Stimulated activated naive CD8-positive, alpha-beta T cell treated with anti-CD3 and anti-CD28 coated beads, Interleukin-15, Interleukin-2, amounts not matched to agents 100 U/mL and 50 U/mL, for 24 hours (primary cell): ENCODE measurements around the gene CCDC90B.
"Not testable (repeated sequence)": the region's sequence is repeated elsewhere in the genome, so short reads cannot be mapped to it uniquely, and the experiment has no call there.

Experiments used
- ATAC-seq: fragments of 150-1000 bp; cut with Tn5 transposase; one replicate; pipeline ENCODE4 v1.10.0; 2021
- DNase-seq: peaks from one replicate; pipeline ENCODE4 v3.0.0; 2021

CCDC90B gene

DNA sequence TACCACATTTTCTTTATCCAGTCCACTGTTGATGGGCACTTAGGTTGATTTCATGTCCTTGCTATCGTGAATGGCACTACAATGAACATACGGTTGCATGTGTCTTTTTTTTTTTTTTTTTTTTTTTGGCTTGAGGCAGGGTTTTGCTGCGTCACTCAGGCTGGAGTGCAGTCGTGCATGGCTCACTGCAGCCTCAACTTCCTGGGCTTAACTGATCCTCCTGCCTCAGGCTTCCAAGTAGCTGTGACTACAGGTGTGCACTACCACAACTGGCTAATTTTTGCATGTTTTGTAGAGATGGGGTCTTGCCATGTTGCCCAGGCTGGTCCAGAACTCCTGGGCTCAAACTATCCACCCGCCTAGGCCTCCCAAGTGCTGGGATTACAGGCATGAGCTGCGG, 1.5 kb upstream of the CCDC90B start:
- no peak for ATAC-seq
- DNase-seq, result no peak

- DNase-seq, result no peak
- ATAC-seq, result peak; percentile 44
These were observed 906 bp downstream of the CCDC90B start for GRCh38 chr11:83285151-83285770.

DNA sequence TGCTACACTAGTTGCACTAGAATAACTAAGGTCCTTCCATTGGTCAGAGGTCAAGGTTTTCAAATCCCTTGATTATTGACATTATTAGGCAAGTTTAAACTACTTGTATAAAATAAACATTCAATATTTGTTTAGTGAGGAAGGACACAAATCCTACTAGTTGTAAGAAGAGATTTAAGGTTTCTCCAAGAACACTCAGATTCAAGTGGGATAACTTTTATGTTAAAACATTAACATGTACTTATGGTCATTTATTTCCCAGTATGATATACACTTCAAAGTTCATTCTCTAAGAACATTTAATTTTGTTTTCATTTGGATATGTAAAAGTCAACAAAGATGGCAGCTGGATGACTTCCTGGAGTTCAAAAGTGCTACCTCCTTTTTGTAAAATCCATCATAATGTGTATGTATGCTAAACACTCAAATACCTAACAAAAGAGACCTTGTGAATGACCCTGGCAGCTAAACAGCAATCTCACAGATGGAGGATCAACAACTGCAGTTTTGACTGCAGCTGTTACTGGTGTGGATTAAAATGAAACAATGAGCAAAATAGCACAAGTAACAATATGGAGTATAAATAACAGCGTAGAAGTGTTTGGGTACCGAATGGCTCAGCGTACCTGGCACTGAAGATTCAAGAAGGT, 1.5 kb downstream of the CCDC90B start:
- no peak for ATAC-seq
- DNase-seq, result no peak

DNA sequence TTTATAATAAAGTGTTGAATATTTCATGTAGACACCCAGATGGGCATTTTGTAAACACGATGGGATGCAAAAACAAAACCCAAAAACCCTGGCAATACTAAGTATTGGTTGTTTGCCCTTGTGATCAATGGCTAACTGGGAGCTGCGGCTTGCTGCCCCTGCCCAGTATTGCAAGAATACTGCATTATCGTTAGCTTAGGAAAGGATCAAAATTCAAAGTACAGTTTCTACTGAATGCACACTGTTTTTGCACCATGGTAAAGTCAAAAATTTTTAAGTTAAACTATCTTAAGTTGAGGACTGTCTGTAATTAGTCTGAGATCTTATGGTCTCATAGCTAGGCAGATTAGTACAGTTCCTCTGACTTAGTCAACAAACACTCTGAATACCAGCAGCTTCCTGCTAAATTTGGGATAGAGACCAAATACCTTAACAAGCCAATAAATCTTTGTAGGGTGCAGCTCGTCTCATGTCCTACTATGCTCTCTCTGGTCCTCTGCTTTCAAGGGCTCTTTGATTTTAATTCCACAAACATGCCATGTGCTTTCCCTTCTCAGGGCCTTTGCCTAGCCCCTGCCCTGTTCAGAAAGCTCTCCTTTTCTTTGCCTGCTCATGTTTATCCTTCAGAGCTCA, 4.0 kb downstream of the CCDC90B start:
- no peak for DNase-seq
- ATAC-seq, result no peak

GRCh38 chr11:83280256-83280655, 5.9 kb downstream of the CCDC90B start:
- no peak for ATAC-seq
- no peak for DNase-seq

DNA sequence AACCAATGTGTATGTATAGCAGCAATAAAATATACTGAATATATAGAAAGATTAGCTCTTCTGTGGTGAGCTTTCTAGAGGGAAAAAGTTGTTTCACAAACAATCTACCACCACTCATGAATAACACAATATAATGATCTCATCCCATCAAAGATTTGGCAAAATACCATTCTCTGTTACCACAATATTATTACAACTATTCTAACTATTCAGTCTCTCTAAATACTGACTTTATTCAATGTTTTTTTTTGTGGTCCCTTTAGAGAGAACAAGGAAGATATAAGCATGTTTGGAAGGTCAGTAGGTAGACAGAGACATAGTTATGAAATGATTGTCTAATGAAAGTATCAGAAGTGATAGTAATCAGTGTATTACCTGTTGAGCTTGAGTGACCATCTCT, 7.8 kb downstream of the CCDC90B start:
- no peak for DNase-seq
- no peak for ATAC-seq

DNA sequence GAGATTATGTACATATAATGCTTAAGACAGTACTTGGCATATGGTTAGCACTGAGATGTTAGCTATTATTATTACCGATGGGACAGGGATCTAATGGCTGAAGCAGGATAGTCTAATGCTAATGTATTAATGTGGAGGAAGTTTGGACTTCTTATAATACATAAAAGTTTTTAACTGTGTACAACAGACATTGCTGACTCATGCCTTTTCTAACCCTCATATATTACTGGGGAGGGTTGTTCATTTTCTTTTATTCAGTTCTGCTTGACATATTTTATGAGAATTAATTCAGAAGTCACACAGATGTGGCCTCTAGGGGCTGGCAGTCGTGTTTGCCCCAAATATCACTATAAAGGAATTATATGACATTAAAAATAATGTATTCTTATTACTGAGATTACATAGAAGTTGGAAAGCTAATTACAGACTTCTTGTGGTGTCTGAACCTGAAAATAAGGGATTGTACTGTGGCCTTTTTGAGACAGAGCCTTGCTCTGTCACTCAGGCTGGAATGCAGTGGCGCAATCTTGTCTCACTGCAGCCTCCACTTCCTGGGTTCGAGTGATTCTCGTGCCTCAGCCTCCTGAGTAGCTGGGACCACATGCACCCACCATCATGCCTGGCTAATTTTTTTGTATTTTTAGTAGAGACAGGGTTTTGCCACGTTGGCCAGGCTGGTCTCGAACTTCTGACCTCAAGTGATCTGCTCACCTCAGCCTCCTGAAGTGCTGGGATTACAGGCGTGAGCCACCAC, 10.1 kb downstream of the CCDC90B start:
- DNase-seq (no peak), ATAC-seq (no peak)

DNA sequence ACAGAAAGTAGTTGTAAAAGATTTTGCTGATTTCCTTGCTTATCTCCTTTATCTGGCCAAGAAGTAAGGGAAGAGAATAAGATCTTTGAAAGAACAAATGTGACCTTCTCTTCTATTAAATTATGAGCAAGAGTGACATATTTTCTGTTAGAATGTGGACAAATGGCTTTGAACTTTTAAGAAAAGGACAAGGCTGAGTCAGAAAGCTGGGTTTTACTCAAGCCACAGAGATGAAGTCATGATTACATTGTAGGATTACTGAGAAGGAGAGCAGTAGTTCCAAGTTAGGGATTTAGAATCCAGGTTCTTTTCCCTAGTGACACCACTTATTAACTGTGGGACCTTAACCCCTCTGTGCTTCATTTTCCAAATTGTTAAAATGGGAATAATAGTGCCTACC, 13.5 kb downstream of the CCDC90B start:
- peak; percentile 36 for ATAC-seq
- DNase-seq, result no peak

- ATAC-seq, DNase-seq: not testable (repeated sequence)
These were observed 14.4 kb downstream of the CCDC90B start for GRCh38 chr11:83271734-83272133.

DNA sequence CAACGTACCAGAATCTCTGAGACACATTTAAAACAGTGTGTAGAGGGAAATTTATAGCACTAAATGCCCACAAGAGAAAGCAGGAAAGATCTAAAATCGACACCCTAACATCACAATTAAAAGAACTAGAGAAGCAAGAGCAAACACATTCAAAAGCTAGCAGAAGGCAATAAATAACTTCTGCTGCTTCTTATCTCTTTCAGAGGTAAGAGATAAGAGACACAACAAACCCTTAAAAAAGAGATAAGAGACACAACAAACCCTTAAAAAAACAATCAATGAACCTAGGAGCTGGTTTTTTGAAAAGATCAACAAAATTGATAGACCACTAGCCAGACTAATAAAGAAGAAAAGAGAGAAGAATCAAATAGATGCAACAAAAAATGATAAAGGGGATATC, 17.1 kb downstream of the CCDC90B start:
- ATAC-seq, DNase-seq: not testable (repeated sequence)

GRCh38 chr11:83265331-83265730, 20.8 kb downstream of the CCDC90B start:
- ATAC-seq (no peak), DNase-seq (no peak)

- DNase-seq (no peak), ATAC-seq (no peak)
These were observed 26.6 kb downstream of the CCDC90B start for GRCh38 chr11:83259559-83259958.

DNA sequence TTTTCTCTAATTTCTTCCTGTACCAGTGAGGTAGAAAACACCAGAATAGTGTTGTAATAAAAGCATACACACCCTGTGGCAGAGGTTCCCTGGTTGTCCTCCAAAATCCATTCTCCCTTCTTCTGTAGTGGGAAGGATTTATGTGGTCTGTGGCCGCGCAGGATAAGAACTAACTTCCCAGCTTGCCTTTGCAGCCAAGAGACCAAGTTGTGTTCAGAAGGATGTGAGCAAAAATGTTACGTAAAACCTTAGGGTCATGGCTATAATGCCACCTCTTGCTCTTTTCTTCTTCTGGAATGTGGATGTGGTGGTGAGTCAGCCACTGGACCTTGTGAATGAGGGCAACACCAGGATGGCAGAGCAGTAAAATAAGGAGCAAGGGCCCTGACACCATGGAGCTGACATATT, 28.4 kb downstream of the CCDC90B start:
- ATAC-seq, result no peak

GRCh38 chr11:83256602-83257340, 29.4 kb downstream of the CCDC90B start:
- DNase-seq (no peak), ATAC-seq (no peak)

More for the DNA sequence above, 28.4 kb downstream of the CCDC90B start:
- no peak for DNase-seq

DNA sequence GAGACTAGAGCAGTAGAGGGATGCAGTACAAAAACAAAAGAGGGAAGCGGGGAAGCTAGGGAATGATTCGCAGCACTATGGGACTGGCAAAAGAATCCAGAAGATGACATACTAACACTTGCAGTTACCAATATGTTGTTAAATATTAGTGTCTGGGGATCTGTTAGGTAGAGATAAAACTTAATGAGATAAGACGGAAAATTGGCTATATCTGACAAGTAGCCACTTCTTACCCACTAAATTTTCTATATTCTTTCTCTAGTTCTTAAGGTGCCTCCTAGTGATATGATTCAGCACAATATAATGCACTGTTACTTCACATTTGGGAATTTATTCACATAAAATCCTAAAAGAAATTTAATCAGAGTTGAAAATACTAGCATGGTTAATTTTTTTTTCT, 30.8 kb downstream of the CCDC90B start:
- DNase-seq (no peak), ATAC-seq (no peak)

- ATAC-seq, result no peak
- no peak for DNase-seq
These were observed 33.2 kb downstream of the CCDC90B start for GRCh38 chr11:83252941-83253340.

GRCh38 chr11:83252266-83252665, 33.9 kb downstream of the CCDC90B start:
- no peak for DNase-seq
- ATAC-seq, result no peak

DNA sequence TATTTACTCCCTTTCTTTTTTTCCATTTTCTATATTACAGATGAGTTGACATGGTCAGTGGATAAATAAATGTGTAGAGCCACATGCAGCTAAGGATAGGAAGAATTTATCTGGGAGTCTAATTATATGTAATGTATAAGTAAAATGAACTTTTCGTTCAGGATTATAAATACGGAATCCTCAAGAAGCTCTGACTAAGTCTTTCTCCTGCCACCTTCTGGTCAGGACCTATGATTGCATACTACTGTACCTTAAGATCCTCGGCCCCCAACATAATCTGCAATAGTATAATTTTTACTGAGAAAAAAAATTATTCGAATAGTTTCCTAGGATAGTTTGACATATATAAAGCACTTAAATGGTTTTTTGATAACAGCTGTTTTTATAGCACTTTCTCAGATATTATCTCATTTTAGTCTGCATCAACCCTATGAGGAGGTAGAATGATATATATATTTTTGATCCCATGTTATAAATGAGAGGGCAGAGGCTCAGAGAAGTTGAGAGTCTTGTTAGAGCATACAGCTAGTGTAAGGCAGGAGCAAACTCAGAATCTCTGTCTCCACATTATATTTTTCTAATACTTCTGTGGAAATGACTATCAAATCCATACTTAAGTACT, 36.1 kb downstream of the CCDC90B start:
- ATAC-seq (peak; percentile 81), DNase-seq (no peak)

GRCh38 chr11:83249445-83249844, 36.7 kb downstream of the CCDC90B start:
- DNase-seq, result no peak
- no peak for ATAC-seq

GRCh38 chr11:83241291-83241946, 44.7 kb downstream of the CCDC90B start:
- ATAC-seq (peak; percentile 49), DNase-seq (peak; percentile 23)

- no peak for DNase-seq
- no peak for ATAC-seq
These were observed 48.1 kb downstream of the CCDC90B start for GRCh38 chr11:83238111-83238510.
